GM23338 (cell line): Measurements from ENCODE around the gene PAGR1. TPM values are rescaled to one million over a fixed set of nuclear protein-coding genes. Genes with fewer than 3 reads are reported as not detected.

Source experiments
- ATAC-seq: fragments of 200-7000 bp; cut with Tn5 transposase; 3 replicates; pipeline ENCODE4 v1.9.1; 2020
- DNase-seq: peaks from one replicate; pipeline ENCODE4 v3.0.0-alpha.2; 2015; ENCODE audit warnings: low spot score
- H2AFZ ChIP-seq: fragments of 200-600 bp; sonication (generic); 2 replicates; pipeline ENCODE4 v1.8.0; 2016; ENCODE audit warnings: antibody characterized with exemption, mild to moderate bottlenecking, moderate library complexity
- H3F3A ChIP-seq: fragments of 200-600 bp; sonication (generic); replicated peaks from 2 replicates; pipeline ENCODE4 v1.8.0; 2017; ENCODE audit warnings: antibody characterized with exemption, mixed run types, low read depth
- H3K27ac ChIP-seq: fragments of 200-600 bp; sonication (generic); 2 replicates; pipeline ENCODE4 v1.6.1; 2016; ENCODE audit warnings: low read depth
- H3K27me3 ChIP-seq: fragments of 200-600 bp; sonication (generic); 2 replicates; pipeline ENCODE4 v1.8.0; 2016; ENCODE audit warnings: mild to moderate bottlenecking, mixed run types, moderate library complexity; ENCODE audit not compliant: insufficient read depth
- H3K36me3 ChIP-seq: fragments of 200-600 bp; sonication (generic); 2 replicates; pipeline ENCODE4 v1.8.0; 2016; ENCODE audit warnings: mild to moderate bottlenecking; ENCODE audit not compliant: insufficient read depth
- H3K4me1 ChIP-seq: fragments of 200-600 bp; sonication (generic); 2 replicates; pipeline ENCODE4 v1.8.0; 2016; ENCODE audit warnings: mild to moderate bottlenecking, moderate library complexity; ENCODE audit not compliant: insufficient read depth
- H3K4me2 ChIP-seq: fragments of 200-600 bp; sonication (generic); 2 replicates; pipeline ENCODE4 v1.7.1; 2017; ENCODE audit warnings: mixed run types
- H3K4me3 ChIP-seq: fragments of 200-600 bp; sonication (generic); 2 replicates; pipeline ENCODE4 v1.6.1; 2016; ENCODE audit warnings: mixed run types
- H3K79me2 ChIP-seq: fragments of 200-600 bp; sonication (generic); replicated peaks from 2 replicates; pipeline ENCODE4 v1.8.0; 2017; ENCODE audit warnings: mild to moderate bottlenecking; ENCODE audit not compliant: insufficient read depth
- H3K9me2 ChIP-seq: fragments of 200-600 bp; sonication (generic); 2 replicates; pipeline ENCODE4 v1.8.0; 2017; ENCODE audit not compliant: insufficient read depth
- H4K20me1 ChIP-seq: fragments of 200-600 bp; sonication (generic); replicated peaks from 2 replicates; pipeline ENCODE4 v1.8.0; 2017; ENCODE audit warnings: mild to moderate bottlenecking; ENCODE audit not compliant: insufficient read depth
- H3K27ac Mint-ChIP-seq: 2 replicates; pipeline ENCODE4 v1.8.0; 2020; ENCODE audit warnings: inconsistent platforms, mild to moderate bottlenecking, moderate library complexity, mixed read lengths
- H3K27me3 Mint-ChIP-seq: 3 replicates; pipeline ENCODE4 v1.8.0; 2022; ENCODE audit warnings: low read depth, mild to moderate bottlenecking, moderate library complexity, mixed read lengths, inconsistent platforms; ENCODE audit not compliant: insufficient read depth, poor library complexity
- H3K36me3 Mint-ChIP-seq: 3 replicates; pipeline ENCODE4 v1.8.0; 2021; ENCODE audit warnings: low read depth, mild to moderate bottlenecking, inconsistent platforms, moderate library complexity, mixed read lengths
- H3K4me1 Mint-ChIP-seq: 3 replicates; pipeline ENCODE4 v1.8.0; 2020; ENCODE audit warnings: mild to moderate bottlenecking, inconsistent platforms, mixed read lengths
- H3K4me3 Mint-ChIP-seq: 3 replicates; pipeline ENCODE4 v1.8.0; 2021; ENCODE audit warnings: moderate library complexity, mild to moderate bottlenecking, inconsistent platforms, mixed read lengths
- H3K9me3 Mint-ChIP-seq: 3 replicates; pipeline ENCODE4 v1.8.0; 2020; ENCODE audit warnings: moderate library complexity, mild to moderate bottlenecking, inconsistent platforms, mixed read lengths
- CREB1 ChIP-seq: fragments of 250-450 bp; sonication (Bioruptor Pico); IDR thresholded peaks from 2 replicates; pipeline ENCODE4 v1.5.0; 2020; ENCODE audit warnings: low read depth, mild to moderate bottlenecking, moderate library complexity
- EZH2 ChIP-seq: fragments of 200-600 bp; sonication (generic); IDR thresholded peaks from one replicate; pipeline ENCODE4 v1.8.0; 2017; ENCODE audit warnings: antibody characterized with exemption, mild to moderate bottlenecking, low read depth; ENCODE audit not compliant: unreplicated experiment
- EZH2phosphoT487 ChIP-seq: fragments of 200-600 bp; sonication (generic); IDR thresholded peaks from one replicate; pipeline ENCODE4 v1.8.1; 2018; ENCODE audit warnings: antibody characterized with exemption; ENCODE audit not compliant: unreplicated experiment
- JUNB ChIP-seq: IDR thresholded peaks from one replicate; pipeline ENCODE4 v1.6.1; 2016; ENCODE audit warnings: antibody characterized with exemption; ENCODE audit not compliant: unreplicated experiment
- NANOG ChIP-seq: IDR thresholded peaks from 2 replicates; pipeline ENCODE4 v1.6.1; 2016; ENCODE audit warnings: antibody characterized with exemption, borderline replicate concordance
- ZNF114 ChIP-seq: fragments of 250-450 bp; sonication (Bioruptor Pico); IDR thresholded peaks from 2 replicates; pipeline ENCODE4 v1.5.0; 2020; ENCODE audit warnings: mild to moderate bottlenecking, moderate library complexity
- polyA plus RNA-seq: library from polyadenylated mRNA; unstranded; fragments of >200 nt; fragmentation: Nextera tagmentation; extraction: Ambion mirVana; gene quantifications from 2 replicates; pipeline ENCODE4 v1.2.1, GENCODE V29; 2016
- total RNA-seq: library from RNA; depleted of rRNA; stranded (reverse); fragments of >200 nt; shearing (Covaris generic); gene quantifications from 2 replicates; pipeline ENCODE4 v1.2.3, GENCODE V29; 2014
- TF ChIP-seq, protein P1 (sequence below): IDR thresholded peaks from one replicate; pipeline ENCODE4 v1.6.1; 2018; ENCODE audit warnings: antibody characterized with exemption; ENCODE audit not compliant: unreplicated experiment
- TF ChIP-seq, protein P2 (sequence below), 2 experiments: fragments of 200-600 bp in 1 of 2; sonication (generic) in 1 of 2; conservative IDR thresholded peaks; 2 replicates each; pipeline versions ENCODE4 v1.5.1 to v1.6.1; 2016 to 2017; ENCODE audit warnings: antibody characterized with exemption in 2 of 2, low read depth in 2 of 2, mild to moderate bottlenecking in 2 of 2, moderate library complexity in 1 of 2
- TF ChIP-seq, protein P3 (sequence below): IDR thresholded peaks from 2 replicates; pipeline ENCODE4 v1.6.1; 2016; ENCODE audit warnings: antibody characterized with exemption

The PAGR1 gene
- total and polyA plus RNA-seq, 2 experiments from 2014 or later = 67.6 to 78.7 TPM

DNA sequence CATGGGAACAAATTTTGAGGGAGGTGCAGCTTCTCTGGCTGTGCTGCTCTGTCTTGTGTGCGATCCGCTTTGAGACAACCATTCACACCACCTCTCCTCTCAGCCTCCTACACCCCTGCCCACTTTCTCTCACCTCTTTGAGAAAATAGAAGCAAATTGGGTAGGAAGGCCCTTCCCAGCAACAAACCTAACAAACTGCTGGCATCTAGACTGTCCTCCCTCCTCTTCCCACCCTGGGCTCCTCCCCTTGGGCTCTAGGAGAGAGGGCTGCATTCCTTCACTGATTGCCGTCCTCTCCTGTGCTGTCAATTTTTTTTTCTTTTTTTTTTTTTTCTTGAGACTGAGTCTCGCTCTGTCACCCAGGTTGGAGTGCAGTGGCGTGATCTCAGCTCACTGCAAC is 33.6 kb downstream of the PAGR1 start (continued):
- TF ChIP-seq EZH2 = no peak
- no peak for TF ChIP-seq NANOG
- no peak for TF ChIP-seq JUNB
- TF ChIP-seq, protein P1, sequence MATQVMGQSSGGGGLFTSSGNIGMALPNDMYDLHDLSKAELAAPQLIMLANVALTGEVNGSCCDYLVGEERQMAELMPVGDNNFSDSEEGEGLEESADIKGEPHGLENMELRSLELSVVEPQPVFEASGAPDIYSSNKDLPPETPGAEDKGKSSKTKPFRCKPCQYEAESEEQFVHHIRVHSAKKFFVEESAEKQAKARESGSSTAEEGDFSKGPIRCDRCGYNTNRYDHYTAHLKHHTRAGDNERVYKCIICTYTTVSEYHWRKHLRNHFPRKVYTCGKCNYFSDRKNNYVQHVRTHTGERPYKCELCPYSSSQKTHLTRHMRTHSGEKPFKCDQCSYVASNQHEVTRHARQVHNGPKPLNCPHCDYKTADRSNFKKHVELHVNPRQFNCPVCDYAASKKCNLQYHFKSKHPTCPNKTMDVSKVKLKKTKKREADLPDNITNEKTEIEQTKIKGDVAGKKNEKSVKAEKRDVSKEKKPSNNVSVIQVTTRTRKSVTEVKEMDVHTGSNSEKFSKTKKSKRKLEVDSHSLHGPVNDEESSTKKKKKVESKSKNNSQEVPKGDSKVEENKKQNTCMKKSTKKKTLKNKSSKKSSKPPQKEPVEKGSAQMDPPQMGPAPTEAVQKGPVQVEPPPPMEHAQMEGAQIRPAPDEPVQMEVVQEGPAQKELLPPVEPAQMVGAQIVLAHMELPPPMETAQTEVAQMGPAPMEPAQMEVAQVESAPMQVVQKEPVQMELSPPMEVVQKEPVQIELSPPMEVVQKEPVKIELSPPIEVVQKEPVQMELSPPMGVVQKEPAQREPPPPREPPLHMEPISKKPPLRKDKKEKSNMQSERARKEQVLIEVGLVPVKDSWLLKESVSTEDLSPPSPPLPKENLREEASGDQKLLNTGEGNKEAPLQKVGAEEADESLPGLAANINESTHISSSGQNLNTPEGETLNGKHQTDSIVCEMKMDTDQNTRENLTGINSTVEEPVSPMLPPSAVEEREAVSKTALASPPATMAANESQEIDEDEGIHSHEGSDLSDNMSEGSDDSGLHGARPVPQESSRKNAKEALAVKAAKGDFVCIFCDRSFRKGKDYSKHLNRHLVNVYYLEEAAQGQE = no peak
- TF ChIP-seq CREB1 (CRISPR knock-in tag) = no peak

DNA sequence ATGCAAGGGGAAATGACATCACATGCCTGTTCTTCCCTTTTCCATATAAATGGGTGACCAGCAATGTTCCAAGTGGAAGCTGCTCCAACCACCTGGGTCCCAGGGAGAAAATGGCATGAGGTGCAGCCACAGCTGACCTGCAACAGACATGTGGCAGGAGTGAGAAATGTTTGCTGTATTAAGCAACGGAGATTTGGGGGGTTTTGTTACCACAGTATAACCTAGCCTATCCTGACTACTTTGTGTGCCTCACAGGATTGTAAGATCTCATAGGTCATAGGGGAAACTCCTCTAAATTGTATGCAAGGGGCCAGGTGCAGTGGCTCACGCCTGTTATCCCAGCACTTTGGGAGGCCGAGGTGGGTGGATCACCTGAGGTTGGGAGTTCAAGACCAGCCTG is 35.0 kb downstream of the PAGR1 start:
- ATAC-seq (no peak), DNase-seq (no peak)
- Histone ChIP-seq H3K27me3 (no peaks in the 10 kb centered on the region), H3K4me3 (no peak overlapping the region), H3K27ac (no peak overlapping the region), H2AFZ (no peak overlapping the region), H3K79me2 (no peaks in the 10 kb centered on the region), H3K36me3 (no peaks in the 10 kb centered on the region), H3K9me2 (no peaks in the 10 kb centered on the region), H4K20me1 (no peaks in the 10 kb centered on the region), H3F3A (0 out of 2 replicates have a peak, but pooled peaks cover 3% of the 10 kb centered on the region), H3K4me1 (no peaks in the 10 kb centered on the region), H3K4me2 (no peak overlapping the region)
- Mint-ChIP-seq H3K27me3 (peaks cover 8% of the 10 kb centered on the region), H3K27ac (no peak overlapping the region), H3K9me3 (no peaks in the 10 kb centered on the region; the same call in 2 of the 3 replicates), H3K4me1 (peaks cover 13% of the 10 kb centered on the region), H3K36me3 (no peaks in the 10 kb centered on the region; the same call in 2 of the 3 replicates), H3K4me3 (no peak overlapping the region)
- TF ChIP-seq NANOG (no peak), CREB1 (CRISPR knock-in tag) (no peak), JUNB (no peak)

DNA sequence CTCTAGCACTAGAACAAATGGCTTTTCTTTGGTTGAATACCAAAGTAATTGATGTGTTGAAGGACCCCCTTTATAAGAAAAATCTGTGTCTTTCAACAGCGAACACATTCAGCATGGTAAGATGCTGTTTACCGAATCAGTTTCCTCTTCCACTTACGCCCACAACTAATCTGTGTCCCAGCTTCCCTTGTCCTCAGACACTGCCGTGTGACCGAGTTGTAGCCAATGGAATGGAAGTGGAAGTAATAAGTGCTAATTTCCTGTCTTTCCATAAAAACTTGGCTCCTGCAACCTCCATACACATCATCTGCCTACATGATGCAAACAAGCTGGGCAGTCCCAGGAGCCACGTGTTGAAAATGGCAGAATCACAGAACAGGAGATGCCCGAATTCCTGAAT is 36.7 kb downstream of the PAGR1 start:
- H3F3A ChIP-seq = 0 out of 2 replicates have a peak, but pooled peaks cover 3% of the 10 kb centered on the region
- H3K4me2 ChIP-seq = no peak overlapping the region
- no peaks in the 10 kb centered on the region for H3K36me3 ChIP-seq
- peaks cover 19% of the 10 kb centered on the region for H3K4me1 Mint-ChIP-seq
- H4K20me1 ChIP-seq = no peaks in the 10 kb centered on the region
- ATAC-seq (no peak), DNase-seq (no peak)
- H3K4me3 ChIP-seq = no peak overlapping the region
- H3K27me3 Mint-ChIP-seq = peaks cover 9% of the 10 kb centered on the region
- no peak overlapping the region for H3K27ac Mint-ChIP-seq
- no peaks in the 10 kb centered on the region for H3K4me1 ChIP-seq
- H2AFZ ChIP-seq = no peak overlapping the region
- no peak overlapping the region for H3K4me3 Mint-ChIP-seq
- no peaks in the 10 kb centered on the region for H3K27me3 ChIP-seq
- no peaks in the 10 kb centered on the region for H3K79me2 ChIP-seq
- no peaks in the 10 kb centered on the region; the same call in 2 of the 3 replicates for H3K36me3 Mint-ChIP-seq
- H3K27ac ChIP-seq = no peak overlapping the region
- no peaks in the 10 kb centered on the region for H3K9me2 ChIP-seq
- no peaks in the 10 kb centered on the region; the same call in 2 of the 3 replicates for H3K9me3 Mint-ChIP-seq
- TF ChIP-seq EZH2phosphoT487 (no peak), NANOG (no peak), CREB1 (CRISPR knock-in tag) (no peak), ZNF114 (CRISPR knock-in tag) (no peak), JUNB (no peak)
- TF ChIP-seq, protein P2, sequence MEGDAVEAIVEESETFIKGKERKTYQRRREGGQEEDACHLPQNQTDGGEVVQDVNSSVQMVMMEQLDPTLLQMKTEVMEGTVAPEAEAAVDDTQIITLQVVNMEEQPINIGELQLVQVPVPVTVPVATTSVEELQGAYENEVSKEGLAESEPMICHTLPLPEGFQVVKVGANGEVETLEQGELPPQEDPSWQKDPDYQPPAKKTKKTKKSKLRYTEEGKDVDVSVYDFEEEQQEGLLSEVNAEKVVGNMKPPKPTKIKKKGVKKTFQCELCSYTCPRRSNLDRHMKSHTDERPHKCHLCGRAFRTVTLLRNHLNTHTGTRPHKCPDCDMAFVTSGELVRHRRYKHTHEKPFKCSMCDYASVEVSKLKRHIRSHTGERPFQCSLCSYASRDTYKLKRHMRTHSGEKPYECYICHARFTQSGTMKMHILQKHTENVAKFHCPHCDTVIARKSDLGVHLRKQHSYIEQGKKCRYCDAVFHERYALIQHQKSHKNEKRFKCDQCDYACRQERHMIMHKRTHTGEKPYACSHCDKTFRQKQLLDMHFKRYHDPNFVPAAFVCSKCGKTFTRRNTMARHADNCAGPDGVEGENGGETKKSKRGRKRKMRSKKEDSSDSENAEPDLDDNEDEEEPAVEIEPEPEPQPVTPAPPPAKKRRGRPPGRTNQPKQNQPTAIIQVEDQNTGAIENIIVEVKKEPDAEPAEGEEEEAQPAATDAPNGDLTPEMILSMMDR (conservative IDR thresholded peaks at IDR 0.05; ENCODE audit: low read depth in 2 of 2) = no peak
- TF ChIP-seq, protein P3, sequence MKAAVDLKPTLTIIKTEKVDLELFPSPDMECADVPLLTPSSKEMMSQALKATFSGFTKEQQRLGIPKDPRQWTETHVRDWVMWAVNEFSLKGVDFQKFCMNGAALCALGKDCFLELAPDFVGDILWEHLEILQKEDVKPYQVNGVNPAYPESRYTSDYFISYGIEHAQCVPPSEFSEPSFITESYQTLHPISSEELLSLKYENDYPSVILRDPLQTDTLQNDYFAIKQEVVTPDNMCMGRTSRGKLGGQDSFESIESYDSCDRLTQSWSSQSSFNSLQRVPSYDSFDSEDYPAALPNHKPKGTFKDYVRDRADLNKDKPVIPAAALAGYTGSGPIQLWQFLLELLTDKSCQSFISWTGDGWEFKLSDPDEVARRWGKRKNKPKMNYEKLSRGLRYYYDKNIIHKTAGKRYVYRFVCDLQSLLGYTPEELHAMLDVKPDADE = no peak
- TF ChIP-seq, protein P1 = no peak
